ENCODE measurements around the gene PLOD2.

DNA sequence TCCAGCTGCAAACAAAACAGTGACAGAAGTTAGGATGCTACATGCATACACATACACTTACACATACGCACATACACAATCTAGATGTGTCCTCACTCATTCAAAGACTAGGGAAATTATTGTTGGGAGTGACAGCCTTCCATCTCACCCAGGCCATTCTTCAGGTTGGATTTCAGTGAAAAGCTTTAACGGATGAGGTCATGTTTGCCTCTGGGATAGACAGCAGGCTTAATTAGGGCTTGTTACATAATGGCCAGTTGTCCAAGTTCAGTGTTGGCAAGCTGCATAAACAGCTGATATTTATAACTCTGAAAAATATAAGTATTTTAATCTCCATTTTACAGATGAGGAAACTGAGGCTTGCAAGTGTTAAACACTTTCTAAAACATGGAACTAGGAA, 35.8 kb upstream of the PLOD2 start:
- TF ChIP-seq, protein P1, sequence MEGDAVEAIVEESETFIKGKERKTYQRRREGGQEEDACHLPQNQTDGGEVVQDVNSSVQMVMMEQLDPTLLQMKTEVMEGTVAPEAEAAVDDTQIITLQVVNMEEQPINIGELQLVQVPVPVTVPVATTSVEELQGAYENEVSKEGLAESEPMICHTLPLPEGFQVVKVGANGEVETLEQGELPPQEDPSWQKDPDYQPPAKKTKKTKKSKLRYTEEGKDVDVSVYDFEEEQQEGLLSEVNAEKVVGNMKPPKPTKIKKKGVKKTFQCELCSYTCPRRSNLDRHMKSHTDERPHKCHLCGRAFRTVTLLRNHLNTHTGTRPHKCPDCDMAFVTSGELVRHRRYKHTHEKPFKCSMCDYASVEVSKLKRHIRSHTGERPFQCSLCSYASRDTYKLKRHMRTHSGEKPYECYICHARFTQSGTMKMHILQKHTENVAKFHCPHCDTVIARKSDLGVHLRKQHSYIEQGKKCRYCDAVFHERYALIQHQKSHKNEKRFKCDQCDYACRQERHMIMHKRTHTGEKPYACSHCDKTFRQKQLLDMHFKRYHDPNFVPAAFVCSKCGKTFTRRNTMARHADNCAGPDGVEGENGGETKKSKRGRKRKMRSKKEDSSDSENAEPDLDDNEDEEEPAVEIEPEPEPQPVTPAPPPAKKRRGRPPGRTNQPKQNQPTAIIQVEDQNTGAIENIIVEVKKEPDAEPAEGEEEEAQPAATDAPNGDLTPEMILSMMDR (IDR thresholded peaks at IDR 0.05), result no peak
- no peak for TF ChIP-seq SP1 (CRISPR knock-in tag; conservative IDR thresholded peaks at IDR 0.05)
- no peak for TF ChIP-seq HMGXB4 (CRISPR knock-in tag; IDR thresholded peaks at IDR 0.05)
- TF ChIP-seq TEAD4 (CRISPR knock-in tag; IDR thresholded peaks at IDR 0.05), result no peak
- no peak for TF ChIP-seq MAX (CRISPR knock-in tag; IDR thresholded peaks at IDR 0.05)
